Liver (tissue), 3 donors: ENCODE results near the gene GABRD.

Source experiments
- CTCF ChIP-seq: fragments of 150-350 bp; IDR thresholded peaks from 2 replicates; pipeline ENCODE4 v1.5.1; 2017; ENCODE audit warnings: improper control_type of control experiment, low read depth, low read length; ENCODE audit not compliant: missing input control
- EGR1 ChIP-seq, 2 donors: IDR thresholded peaks; 2 replicates each; pipeline ENCODE4 v1.6.1; 2016 to 2018; ENCODE audit warnings: antibody characterized with exemption in 2 of 2, low read depth in 2 of 2
- NR2F2 ChIP-seq: IDR thresholded peaks from 2 replicates; pipeline ENCODE4 v1.6.1; 2016; ENCODE audit warnings: antibody characterized with exemption
- TAF1 ChIP-seq: conservative IDR thresholded peaks from 2 replicates; pipeline ENCODE4 v1.6.1; 2016; ENCODE audit warnings: antibody characterized with exemption, mild to moderate bottlenecking
- donor health status: healthy.
- donor health status: healthy.

DNA sequence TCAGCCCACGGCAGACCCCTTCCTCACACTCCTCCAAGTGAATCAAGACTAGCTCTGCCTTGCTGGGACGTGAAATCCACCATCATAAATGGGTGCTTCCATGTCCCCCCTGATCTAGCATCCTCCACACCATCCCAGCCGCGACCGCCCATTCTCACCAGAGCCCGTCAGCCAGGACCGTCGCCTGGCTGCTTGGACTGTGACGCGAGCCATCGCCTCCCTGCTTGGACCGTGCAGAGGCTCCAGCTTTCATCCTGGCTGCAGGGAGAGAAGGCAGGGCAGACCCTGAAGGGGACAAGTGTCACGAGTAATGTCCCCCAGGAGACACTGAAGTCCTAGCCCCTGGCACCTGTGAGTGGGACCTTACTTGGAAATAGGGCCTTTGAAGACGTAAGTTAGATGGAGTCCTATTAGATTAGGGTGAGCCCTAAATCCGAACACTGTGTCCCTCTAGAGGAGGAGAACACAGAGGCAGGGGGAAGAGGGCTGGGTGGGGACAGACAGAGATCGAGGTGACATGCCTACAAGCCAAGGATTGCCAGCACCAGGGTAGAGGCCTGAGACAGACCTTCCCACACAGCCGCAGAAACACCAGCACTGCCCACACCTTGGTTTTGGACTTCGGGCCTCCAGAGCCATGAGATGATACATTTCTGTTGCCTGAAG, 18.3 kb downstream of the GABRD start:
- TF ChIP-seq CTCF (no peak), EGR1 (IDR thresholded peaks at IDR 0.05; ENCODE audit: low read depth in 2 of 2) (no peak), TAF1 (no peak), NR2F2 (no peak)
